Testis (tissue), 2 donors: ENCODE data around the gene PCNX1.

Source experiments
- CTCF ChIP-seq, 3 experiments: fragments of 450-650 bp in 2 of 3; fragments of 200-600 bp in 1 of 3; sonication (generic) in 1 of 3; IDR thresholded peaks; one replicate each; pipeline ENCODE4 v1.5.1; 2016 to 2019; ENCODE audit warnings: antibody characterized with exemption in 3 of 3, mild to moderate bottlenecking in 2 of 3, moderate library complexity in 1 of 3
- POLR2A ChIP-seq: fragments of 450-650 bp; IDR thresholded peaks from one replicate; pipeline ENCODE4 v1.6.1; 2017; ENCODE audit warnings: antibody characterized with exemption, mild to moderate bottlenecking, moderate library complexity

DNA sequence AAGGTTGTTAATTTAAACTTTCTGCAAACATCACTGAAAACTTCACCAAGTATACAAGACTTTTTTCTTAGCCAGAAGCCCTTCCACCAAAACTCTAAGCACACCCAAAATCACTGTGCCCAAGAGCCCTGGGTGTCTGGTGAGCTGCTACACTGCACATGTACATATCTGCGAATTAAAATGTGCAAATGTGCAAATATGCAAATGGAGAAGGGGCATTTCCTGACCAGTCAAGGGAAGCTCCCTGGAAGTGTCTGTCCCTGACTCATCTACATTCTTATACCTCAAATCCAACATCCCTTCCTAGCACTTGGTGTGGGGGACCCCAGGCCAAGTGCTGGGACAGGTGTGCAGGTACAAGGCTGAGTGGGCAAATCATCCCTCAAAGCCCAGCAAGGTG, 123.7 kb downstream of the PCNX1 start:
- TF ChIP-seq CTCF (IDR thresholded peaks at IDR 0.05): no peak
- TF ChIP-seq POLR2A: no peak
